AG04450 (cell line): Measurements from ENCODE around the gene SEMA5B. TPM values are rescaled to one million over a fixed set of nuclear protein-coding genes. Genes with fewer than 3 reads are reported as not detected.

Experiments used
- CTCF ChIA-PET: fragments of 300-600, 350-600 bp; formaldehyde crosslinking; extraction: SDS; loops from one replicate; lab custom pipeline; 2022; ENCODE audit warnings: antibody characterized with exemption, inconsistent platforms; lab: Charles Lee
- POLR2A ChIA-PET: fragments of 350-600 bp; formaldehyde crosslinking; extraction: SDS; loops from one replicate; lab custom pipeline; 2021; ENCODE audit warnings: antibody characterized with exemption, inconsistent platforms; lab: Yijun Ruan, JAX
- DNase-seq: peaks from one replicate; pipeline ENCODE4 v3.0.0-alpha.2; 2011; ENCODE audit warnings: low read depth, low spot score
- H3K27ac ChIP-seq: one replicate; pipeline ENCODE4 v1.5.1; 2012; ENCODE audit warnings: low read depth, low read length, control low read depth
- H3K27me3 ChIP-seq: one replicate; pipeline ENCODE4 v1.6.0; 2012; ENCODE audit warnings: low read length; ENCODE audit not compliant: control insufficient read depth, insufficient read depth
- H3K4me3 ChIP-seq: 2 replicates; pipeline ENCODE4 v1.5.1; 2011; ENCODE audit warnings: mild to moderate bottlenecking, low read depth, low read length, control low read depth
- H3K9me3 ChIP-seq: 2 replicates; pipeline ENCODE4 v1.5.1; 2012; ENCODE audit warnings: low read length; ENCODE audit not compliant: control insufficient read depth, insufficient read depth
- CTCF ChIP-seq: IDR thresholded peaks from 2 replicates; pipeline ENCODE4 v1.5.1; 2011; ENCODE audit warnings: low read depth, low read length, control low read depth, inconsistent platforms
- polyA plus RNA-seq: library from polyadenylated mRNA; depleted of rRNA; stranded (reverse); fragments of >200 nt; gene quantifications from 2 replicates; pipeline ENCODE4 v1.2.3, GENCODE V29; 2011

The SEMA5B gene
- polyA plus RNA-seq, 1 experiment, result not detected

- Histone ChIP-seq H3K27ac (no peak overlapping the region), H3K27me3 (peaks cover 69% of the 10 kb centered on the region), H3K4me3 (no peak overlapping the region), H3K9me3 (no peaks in the 10 kb centered on the region)
- no peak for TF ChIP-seq CTCF
- POLR2A ChIA-PET, result no interaction called here
- CTCF ChIA-PET, result no interaction called here
- DNase-seq, result no peak
Observed at GRCh38 chr3:123018683-123019082, 8.9 kb downstream of the SEMA5B start.

GRCh38 chr3:123015596-123015995 lies 12.0 kb downstream of the SEMA5B start:
- ChIA-PET CTCF (no interaction called here), POLR2A (no interaction called here)
- Histone ChIP-seq H3K27ac (no peak overlapping the region), H3K4me3 (no peak overlapping the region), H3K9me3 (no peaks in the 10 kb centered on the region), H3K27me3 (peaks cover 68% of the 10 kb centered on the region)
- no peak for DNase-seq
- no peak for TF ChIP-seq CTCF

GRCh38 chr3:123013876-123014275 lies 13.7 kb downstream of the SEMA5B start:
- no peak overlapping the region for H3K27ac ChIP-seq
- no peak for TF ChIP-seq CTCF
- H3K27me3 ChIP-seq, result peaks cover 66% of the 10 kb centered on the region
- POLR2A ChIA-PET, result no interaction called here
- CTCF ChIA-PET, result interaction anchor here (1.1 kb wide), 1 partner anchor 16 kb away, joined by 7 read pairs; no protein-coding TSS in a partner anchor
- DNase-seq, result no peak
- H3K9me3 ChIP-seq, result no peaks in the 10 kb centered on the region
- H3K4me3 ChIP-seq, result no peak overlapping the region

- no peaks in the 10 kb centered on the region; the same call in 1 of the 2 replicates for H3K9me3 ChIP-seq
- ChIA-PET POLR2A (no interaction called here), CTCF (no interaction called here)
- DNase-seq, result no peak
- no peak overlapping the region for H3K27ac ChIP-seq
- TF ChIP-seq CTCF, result no peak
- H3K27me3 ChIP-seq, result peaks cover 61% of the 10 kb centered on the region
- H3K4me3 ChIP-seq, result no peak overlapping the region
Observed at GRCh38 chr3:123012652-123013051, 14.9 kb downstream of the SEMA5B start.

- TF ChIP-seq CTCF, result no peak
- Histone ChIP-seq H3K27me3 (peaks cover 60% of the 10 kb centered on the region), H3K27ac (no peak overlapping the region), H3K9me3 (no peaks in the 10 kb centered on the region; the same call in 1 of the 2 replicates), H3K4me3 (no peak overlapping the region)
- ChIA-PET POLR2A (no interaction called here), CTCF (no interaction called here)
- DNase-seq, result no peak
Observed at GRCh38 chr3:123011447-123011846, 16.1 kb downstream of the SEMA5B start.
